RWPE2 (cell line): Measurements from ENCODE around the gene IL1RAPL1.

Source experiments
- ATAC-seq: fragments of 200-7000 bp; cut with Tn5 transposase; 3 replicates; pipeline ENCODE4 v1.9.1; 2021; ENCODE audit warnings: low read depth
- DNase-seq: peaks from one replicate; pipeline ENCODE4 v3.0.0-alpha.2; 2020; ENCODE audit warnings: low spot score
- H3K27ac ChIP-seq: fragments of 450-650 bp; 2 replicates; pipeline ENCODE4 v1.5.1; 2017; ENCODE audit warnings: mild to moderate bottlenecking; ENCODE audit not compliant: poor library complexity, severe bottlenecking
- H3K27me3 ChIP-seq: fragments of 250-450 bp; sonication (Bioruptor Pico); 2 replicates; pipeline ENCODE4 v1.5.1; 2021; ENCODE audit warnings: mild to moderate bottlenecking, moderate library complexity; ENCODE audit not compliant: insufficient read depth, poor library complexity, severe bottlenecking
- H3K36me3 ChIP-seq: fragments of 250-450 bp; sonication (Bioruptor Pico); 2 replicates; pipeline ENCODE4 v1.5.1; 2020; ENCODE audit warnings: low read depth, mild to moderate bottlenecking, moderate library complexity
- H3K4me1 ChIP-seq: fragments of 250-450 bp; sonication (Bioruptor Pico); 2 replicates; pipeline ENCODE4 v1.5.1; 2021; ENCODE audit warnings: mild to moderate bottlenecking, moderate library complexity; ENCODE audit not compliant: insufficient read depth, poor library complexity, severe bottlenecking
- H3K4me3 ChIP-seq: fragments of 250-450 bp; sonication (Bioruptor Pico); 2 replicates; pipeline ENCODE4 v1.5.1; 2021; ENCODE audit warnings: mild to moderate bottlenecking, moderate library complexity; ENCODE audit not compliant: severe bottlenecking
- H3K9me3 ChIP-seq: fragments of 250-450 bp; sonication (Bioruptor Pico); 2 replicates; pipeline ENCODE4 v1.5.1; 2021; ENCODE audit warnings: mild to moderate bottlenecking, moderate library complexity; ENCODE audit not compliant: severe bottlenecking
- TF ChIP-seq, protein P1 (sequence below): fragments of 450-650 bp; IDR thresholded peaks from one replicate; pipeline ENCODE4 v1.5.1; 2017; ENCODE audit warnings: mild to moderate bottlenecking, moderate library complexity; ENCODE audit not compliant: poor library complexity, severe bottlenecking

The IL1RAPL1 gene

DNA sequence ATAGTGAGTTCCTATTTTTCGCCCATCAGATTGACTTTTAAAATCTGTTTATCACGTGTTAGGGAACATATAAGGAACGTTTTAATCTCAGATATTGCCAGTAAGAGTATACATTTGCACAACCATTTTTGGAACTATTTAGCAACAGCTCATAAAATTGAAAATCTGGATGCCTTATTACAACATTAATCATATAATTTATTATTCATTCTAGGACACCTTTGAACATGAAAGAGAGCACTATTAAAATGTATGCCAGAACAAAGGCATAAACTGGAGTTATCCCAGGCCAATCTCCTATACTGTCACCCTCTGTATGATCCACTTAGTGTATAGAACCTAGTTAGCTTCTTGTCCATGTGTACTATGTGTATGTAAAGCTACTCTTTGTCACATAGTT is 1049.1 kb downstream of the IL1RAPL1 start:
- no peaks in the 10 kb centered on the region for H3K36me3 ChIP-seq
- TF ChIP-seq, protein P1, sequence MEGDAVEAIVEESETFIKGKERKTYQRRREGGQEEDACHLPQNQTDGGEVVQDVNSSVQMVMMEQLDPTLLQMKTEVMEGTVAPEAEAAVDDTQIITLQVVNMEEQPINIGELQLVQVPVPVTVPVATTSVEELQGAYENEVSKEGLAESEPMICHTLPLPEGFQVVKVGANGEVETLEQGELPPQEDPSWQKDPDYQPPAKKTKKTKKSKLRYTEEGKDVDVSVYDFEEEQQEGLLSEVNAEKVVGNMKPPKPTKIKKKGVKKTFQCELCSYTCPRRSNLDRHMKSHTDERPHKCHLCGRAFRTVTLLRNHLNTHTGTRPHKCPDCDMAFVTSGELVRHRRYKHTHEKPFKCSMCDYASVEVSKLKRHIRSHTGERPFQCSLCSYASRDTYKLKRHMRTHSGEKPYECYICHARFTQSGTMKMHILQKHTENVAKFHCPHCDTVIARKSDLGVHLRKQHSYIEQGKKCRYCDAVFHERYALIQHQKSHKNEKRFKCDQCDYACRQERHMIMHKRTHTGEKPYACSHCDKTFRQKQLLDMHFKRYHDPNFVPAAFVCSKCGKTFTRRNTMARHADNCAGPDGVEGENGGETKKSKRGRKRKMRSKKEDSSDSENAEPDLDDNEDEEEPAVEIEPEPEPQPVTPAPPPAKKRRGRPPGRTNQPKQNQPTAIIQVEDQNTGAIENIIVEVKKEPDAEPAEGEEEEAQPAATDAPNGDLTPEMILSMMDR = no peak
- DNase-seq = no peak
- no peak for ATAC-seq
- H3K4me1 ChIP-seq = no peaks in the 10 kb centered on the region
- no peaks in the 10 kb centered on the region for H3K9me3 ChIP-seq
- H3K4me3 ChIP-seq = no peak overlapping the region
- H3K27me3 ChIP-seq = no peaks in the 10 kb centered on the region
- H3K27ac ChIP-seq = no peak overlapping the region

DNA sequence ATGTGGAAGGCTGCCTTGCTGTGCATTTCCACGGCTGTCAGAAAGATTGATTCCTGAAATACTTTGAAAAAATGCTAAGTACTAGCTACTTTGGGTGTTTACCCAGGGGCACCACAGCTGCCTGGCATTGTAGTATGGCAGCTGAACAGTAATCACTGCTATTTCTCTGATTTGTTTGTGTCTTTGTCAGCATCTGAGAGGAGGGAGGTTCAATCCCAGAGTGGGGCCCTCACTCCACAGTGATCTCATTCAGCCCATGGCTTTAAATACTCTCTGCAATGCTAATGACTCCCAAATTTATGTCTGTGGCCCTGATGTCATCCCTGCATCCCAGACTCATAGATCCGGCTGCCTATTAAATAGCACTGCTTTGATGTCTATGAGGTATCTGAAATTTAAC is 1052.9 kb downstream of the IL1RAPL1 start:
- DNase-seq (no peak), ATAC-seq (no peak)
- Histone ChIP-seq H3K9me3 (no peaks in the 10 kb centered on the region), H3K4me3 (no peak overlapping the region), H3K36me3 (no peaks in the 10 kb centered on the region), H3K27ac (no peak overlapping the region), H3K4me1 (no peaks in the 10 kb centered on the region), H3K27me3 (no peaks in the 10 kb centered on the region)
- TF ChIP-seq, protein P1 = no peak

DNA sequence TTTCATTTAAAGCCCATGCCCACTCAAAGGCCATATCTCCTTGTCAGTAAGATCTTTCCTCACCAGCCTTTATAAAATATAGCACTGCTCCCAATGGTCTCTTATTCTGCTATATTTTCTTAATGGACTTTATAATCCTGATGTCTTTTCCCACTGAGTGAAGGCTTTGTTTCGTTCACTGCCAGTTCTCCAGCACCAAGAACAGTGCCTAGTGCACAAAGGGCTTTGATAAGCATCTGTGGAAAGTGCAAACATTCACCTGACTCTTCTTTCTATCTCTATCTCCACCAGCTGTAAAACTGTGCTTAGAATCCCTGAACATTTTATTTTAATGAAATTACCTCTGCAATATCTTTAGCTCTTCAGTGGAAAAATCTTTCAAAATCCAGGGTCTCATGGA is 1054.2 kb downstream of the IL1RAPL1 start:
- Histone ChIP-seq H3K36me3 (no peaks in the 10 kb centered on the region), H3K9me3 (no peaks in the 10 kb centered on the region), H3K27ac (no peak overlapping the region), H3K4me3 (no peak overlapping the region), H3K4me1 (no peaks in the 10 kb centered on the region), H3K27me3 (no peaks in the 10 kb centered on the region)
- no peak for ATAC-seq
- TF ChIP-seq, protein P1 = no peak
- no peak for DNase-seq

DNA sequence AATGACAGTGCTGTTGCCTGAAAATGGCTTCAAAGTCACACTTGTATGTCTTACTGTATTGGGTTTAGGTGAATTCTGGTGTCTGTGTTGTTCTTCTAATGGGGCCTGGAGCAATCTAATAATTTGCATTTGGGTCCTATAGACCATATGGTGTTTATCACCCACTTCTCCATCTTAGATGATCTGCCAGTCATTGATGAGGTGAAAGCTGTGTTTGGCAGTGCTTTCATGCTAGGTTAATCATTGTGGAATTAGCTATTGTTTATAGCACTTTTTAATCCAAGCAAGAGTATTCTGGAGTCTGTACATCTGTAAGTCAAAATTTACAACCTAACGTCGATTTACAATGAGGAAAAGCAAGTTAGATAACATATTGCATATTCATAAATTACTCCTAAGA is 1055.9 kb downstream of the IL1RAPL1 start:
- no peaks in the 10 kb centered on the region for H3K4me1 ChIP-seq
- no peaks in the 10 kb centered on the region for H3K9me3 ChIP-seq
- no peak overlapping the region for H3K27ac ChIP-seq
- DNase-seq = no peak
- TF ChIP-seq, protein P1 = no peak
- no peaks in the 10 kb centered on the region for H3K27me3 ChIP-seq
- ATAC-seq = no peak
- no peak overlapping the region for H3K4me3 ChIP-seq
- no peaks in the 10 kb centered on the region for H3K36me3 ChIP-seq

DNA sequence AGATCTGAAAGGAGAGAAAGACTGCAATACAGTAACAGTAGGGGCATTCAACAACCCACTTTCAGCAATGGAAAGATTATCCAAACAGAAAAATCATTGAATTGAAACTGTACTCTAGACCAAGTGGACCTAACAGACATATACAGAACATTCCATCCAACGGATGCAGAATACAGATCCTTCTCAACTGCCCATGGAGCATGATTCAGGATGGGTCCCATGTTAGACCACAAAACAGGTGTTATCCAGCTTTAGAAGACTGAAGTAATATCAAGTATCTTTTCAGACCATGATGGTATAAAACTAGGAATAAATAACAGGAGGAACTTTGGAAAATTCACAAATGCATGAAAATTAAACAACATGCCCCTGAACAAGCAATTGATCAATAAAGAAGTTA is 1060.9 kb downstream of the IL1RAPL1 start:
- no peak overlapping the region for H3K27ac ChIP-seq
- H3K4me1 ChIP-seq = no peaks in the 10 kb centered on the region
- ATAC-seq (no peak), DNase-seq (no peak)
- H3K4me3 ChIP-seq = no peak overlapping the region
- TF ChIP-seq, protein P1 = no peak
- H3K9me3 ChIP-seq = no peaks in the 10 kb centered on the region
- H3K36me3 ChIP-seq = no peaks in the 10 kb centered on the region
- H3K27me3 ChIP-seq = no peaks in the 10 kb centered on the region
